Endodermal cell (in vitro differentiated cells): ENCODE results near the gene AMACR. TPM values are rescaled to one million over a fixed set of nuclear protein-coding genes. Genes with fewer than 3 reads are reported as not detected.

Experiments
- DNase-seq: peaks from one replicate; pipeline ENCODE4 v3.0.0-alpha.2; 2017
- H3K27ac ChIP-seq: 2 replicates; pipeline ENCODE4 v1.5.1; 2013; ENCODE audit warnings: mild to moderate bottlenecking, low read depth, low read length, moderate library complexity
- H3K27me3 ChIP-seq: 2 replicates; pipeline ENCODE4 v1.6.1; 2013; ENCODE audit warnings: mild to moderate bottlenecking, low read length, moderate library complexity; ENCODE audit not compliant: insufficient read depth, control insufficient read depth, poor library complexity, severe bottlenecking
- H3K36me3 ChIP-seq: 2 replicates; pipeline ENCODE4 v1.7.0; 2013; ENCODE audit warnings: mild to moderate bottlenecking, low read length, moderate library complexity; ENCODE audit not compliant: control insufficient read depth, insufficient read depth
- H3K4me1 ChIP-seq: one replicate; pipeline ENCODE4 v1.7.0; 2013; ENCODE audit warnings: low read length; ENCODE audit not compliant: control insufficient read depth, insufficient read depth
- H3K4me3 ChIP-seq: 2 replicates; pipeline ENCODE4 v1.5.1; 2013; ENCODE audit warnings: mild to moderate bottlenecking, low read length, moderate library complexity
- H3K9ac ChIP-seq: 2 replicates; pipeline ENCODE4 v1.6.1; 2013; ENCODE audit warnings: mild to moderate bottlenecking, low read length, moderate library complexity; ENCODE audit not compliant: poor library complexity, severe bottlenecking; ENCODE audit errors: extremely low read depth
- H3K9me3 ChIP-seq: 2 replicates; pipeline ENCODE4 v1.6.1; 2013; ENCODE audit warnings: mild to moderate bottlenecking, low read length, moderate library complexity; ENCODE audit not compliant: control insufficient read depth
- H3K27ac Mint-ChIP-seq: 2 replicates; pipeline ENCODE4 v1.8.0; 2020; ENCODE audit warnings: mixed read lengths
- H3K27me3 Mint-ChIP-seq: 2 replicates; pipeline ENCODE4 v1.8.0; 2021; ENCODE audit warnings: mild to moderate bottlenecking, mixed read lengths; ENCODE audit not compliant: insufficient read depth
- H3K36me3 Mint-ChIP-seq: 2 replicates; pipeline ENCODE4 v1.8.0; 2020; ENCODE audit warnings: low read depth, mixed read lengths
- H3K4me1 Mint-ChIP-seq: 2 replicates; pipeline ENCODE4 v1.8.0; 2020; ENCODE audit warnings: mixed read lengths
- H3K4me3 Mint-ChIP-seq: 2 replicates; pipeline ENCODE4 v1.8.0; 2020; ENCODE audit warnings: mild to moderate bottlenecking, moderate library complexity, mixed read lengths
- H3K9me3 Mint-ChIP-seq: 2 replicates; pipeline ENCODE4 v1.8.0; 2020; ENCODE audit warnings: mild to moderate bottlenecking, mixed read lengths
- WGBS, 2 experiments: methylation state at CpG; one replicate each; pipeline versions ENCODE4 v1.1.5 to v1.1.7; 2013; ENCODE audit warnings: missing lambda C conversion rate in 2 of 2, mixed read lengths in 1 of 2; ENCODE audit not compliant: insufficient coverage in 1 of 2, insufficient read length in 1 of 2; 5-methylcytosine and 5-hydroxymethylcytosine counted together
- total RNA-seq, 2 donors: library from RNA; stranded (reverse); fragmentation: NEBNext Ultra II Directional in 1 of 2; extraction: Animal tissue kit (Norgen Biotek cat#: 25700) in 1 of 2; gene quantifications; 2 replicates in 1 of 2; 3 replicates in 1 of 2; pipeline ENCODE4 v1.2.1, GENCODE V29; 2021
- TF ChIP-seq, protein P1 (sequence below): fragments of 200-600 bp; sonication (generic); conservative IDR thresholded peaks from 2 replicates; pipeline ENCODE4 v1.5.0; 2021; ENCODE audit warnings: antibody characterized with exemption, mild to moderate bottlenecking

Gene AMACR
- total RNA-seq, 2 donors from 2014 or later: 12.4 to 16.8 TPM

DNA sequence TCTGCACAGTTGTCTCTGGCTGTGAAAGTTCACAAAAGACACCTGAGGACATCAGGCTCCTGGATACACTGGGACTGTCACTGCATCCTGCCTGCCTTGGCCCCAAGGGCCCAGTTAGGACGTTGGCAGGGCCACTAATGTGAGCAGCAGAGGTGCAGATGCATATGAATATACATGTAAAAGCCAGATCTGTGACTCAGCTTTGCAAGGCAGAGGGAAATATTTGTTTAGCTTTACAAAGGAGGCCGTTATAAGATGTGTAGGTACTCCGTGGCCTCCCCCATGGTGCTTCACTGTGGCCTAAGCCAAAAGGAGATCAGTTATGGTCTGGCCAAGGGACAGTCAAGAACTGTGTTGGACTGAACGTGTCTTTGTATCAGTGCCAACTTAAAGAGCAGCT, 39.3 kb upstream of the AMACR start:
- H3K4me1 ChIP-seq: peaks cover 7% of the 10 kb centered on the region
- no peaks in the 10 kb centered on the region for H3K27me3 ChIP-seq
- WGBS, 2 experiments: 75 to 79% methylated on average over 4 of the region's 4 CpGs
- Mint-ChIP-seq H3K4me3 (no peak overlapping the region), H3K9me3 (no peaks in the 10 kb centered on the region), H3K27me3 (no peaks in the 10 kb centered on the region), H3K27ac (no peak overlapping the region), H3K36me3 (peaks cover 16% of the 10 kb centered on the region), H3K4me1 (peaks cover 8% of the 10 kb centered on the region)
- no peak overlapping the region for H3K9ac ChIP-seq
- H3K36me3 ChIP-seq: no peaks in the 10 kb centered on the region
- TF ChIP-seq, protein P1, sequence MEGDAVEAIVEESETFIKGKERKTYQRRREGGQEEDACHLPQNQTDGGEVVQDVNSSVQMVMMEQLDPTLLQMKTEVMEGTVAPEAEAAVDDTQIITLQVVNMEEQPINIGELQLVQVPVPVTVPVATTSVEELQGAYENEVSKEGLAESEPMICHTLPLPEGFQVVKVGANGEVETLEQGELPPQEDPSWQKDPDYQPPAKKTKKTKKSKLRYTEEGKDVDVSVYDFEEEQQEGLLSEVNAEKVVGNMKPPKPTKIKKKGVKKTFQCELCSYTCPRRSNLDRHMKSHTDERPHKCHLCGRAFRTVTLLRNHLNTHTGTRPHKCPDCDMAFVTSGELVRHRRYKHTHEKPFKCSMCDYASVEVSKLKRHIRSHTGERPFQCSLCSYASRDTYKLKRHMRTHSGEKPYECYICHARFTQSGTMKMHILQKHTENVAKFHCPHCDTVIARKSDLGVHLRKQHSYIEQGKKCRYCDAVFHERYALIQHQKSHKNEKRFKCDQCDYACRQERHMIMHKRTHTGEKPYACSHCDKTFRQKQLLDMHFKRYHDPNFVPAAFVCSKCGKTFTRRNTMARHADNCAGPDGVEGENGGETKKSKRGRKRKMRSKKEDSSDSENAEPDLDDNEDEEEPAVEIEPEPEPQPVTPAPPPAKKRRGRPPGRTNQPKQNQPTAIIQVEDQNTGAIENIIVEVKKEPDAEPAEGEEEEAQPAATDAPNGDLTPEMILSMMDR: no peak
- no peak overlapping the region for H3K27ac ChIP-seq
- H3K9me3 ChIP-seq: no peaks in the 10 kb centered on the region
- no peak overlapping the region for H3K4me3 ChIP-seq
- DNase-seq: no peak

DNA sequence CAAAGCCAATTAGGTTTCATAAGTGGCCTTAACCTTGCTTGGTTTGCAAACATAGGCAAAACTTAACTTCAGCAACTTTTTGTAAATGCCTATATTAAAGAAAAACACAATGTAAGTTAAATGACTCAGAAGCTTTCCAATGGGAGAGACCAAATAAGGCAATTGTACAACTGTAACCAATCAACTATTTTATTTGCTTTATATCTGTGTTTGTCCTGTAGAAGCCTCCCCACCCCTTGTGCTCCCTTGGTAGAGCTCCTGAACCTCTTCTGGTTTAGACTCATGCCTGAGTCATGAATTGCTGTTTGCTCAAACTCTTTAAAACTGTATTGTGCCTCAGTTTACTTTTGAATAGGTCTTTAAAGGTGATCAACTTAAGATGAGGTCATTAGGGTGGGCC, 38.1 kb upstream of the AMACR start:
- Mint-ChIP-seq H3K27me3 (no peaks in the 10 kb centered on the region), H3K27ac (no peak overlapping the region), H3K4me1 (peaks cover 8% of the 10 kb centered on the region), H3K9me3 (no peaks in the 10 kb centered on the region), H3K36me3 (peaks cover 9% of the 10 kb centered on the region), H3K4me3 (no peak overlapping the region)
- TF ChIP-seq, protein P1: no peak
- H3K4me3 ChIP-seq: no peak overlapping the region
- no peak overlapping the region for H3K27ac ChIP-seq
- H3K9me3 ChIP-seq: no peaks in the 10 kb centered on the region
- no peaks in the 10 kb centered on the region for H3K36me3 ChIP-seq
- H3K27me3 ChIP-seq: no peaks in the 10 kb centered on the region
- H3K9ac ChIP-seq: no peak overlapping the region
- DNase-seq: no peak
- peaks cover 7% of the 10 kb centered on the region for H3K4me1 ChIP-seq

DNA sequence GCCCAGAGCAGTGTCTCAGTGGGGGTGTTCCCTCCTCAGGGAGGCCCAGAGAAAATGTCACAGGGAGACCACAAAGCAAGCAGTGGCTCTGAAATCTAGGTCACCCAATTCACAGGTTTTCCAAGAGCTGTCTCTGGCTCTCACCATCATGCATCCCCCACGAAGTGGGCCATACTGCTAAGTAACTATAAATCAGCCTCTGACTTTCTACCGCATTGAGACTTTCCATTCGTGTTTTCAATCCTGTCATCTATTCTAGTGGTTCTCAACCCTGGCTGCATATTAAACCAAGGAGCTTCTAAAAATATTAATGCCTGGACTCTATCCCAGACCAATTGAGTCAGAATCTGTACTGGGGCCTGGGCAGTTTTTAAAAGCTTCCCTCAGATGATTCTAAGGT, 37.2 kb upstream of the AMACR start:
- no peak overlapping the region for H3K4me3 Mint-ChIP-seq
- H3K9me3 Mint-ChIP-seq: no peaks in the 10 kb centered on the region
- no peak overlapping the region for H3K4me3 ChIP-seq
- TF ChIP-seq, protein P1: no peak
- no peaks in the 10 kb centered on the region for H3K9me3 ChIP-seq
- no peak overlapping the region for H3K9ac ChIP-seq
- H3K4me1 Mint-ChIP-seq: peaks cover 5% of the 10 kb centered on the region
- WGBS, 2 experiments: 92 to 97% methylated on average over 3 of the region's 3 CpGs
- no peaks in the 10 kb centered on the region for H3K27me3 ChIP-seq
- peaks cover 7% of the 10 kb centered on the region for H3K4me1 ChIP-seq
- H3K27ac Mint-ChIP-seq: no peak overlapping the region
- peaks cover 5% of the 10 kb centered on the region for H3K36me3 Mint-ChIP-seq
- no peaks in the 10 kb centered on the region for H3K36me3 ChIP-seq
- H3K27me3 Mint-ChIP-seq: no peaks in the 10 kb centered on the region
- no peak overlapping the region for H3K27ac ChIP-seq
- DNase-seq: no peak
